ENCODE results near the gene PSMB2.

Gene PSMB2

GRCh38 chr1:35642471-35642955, 1.2 kb upstream of the PSMB2 start:
- DNase-seq (ENCODE audit: low spot score): no peak

- no peak for DNase-seq (ENCODE audit: low spot score)
Measured at GRCh38 chr1:35640380-35641232, 720 bp downstream of the PSMB2 start.

- DNase-seq (ENCODE audit: low spot score): peak; percentile 18
Measured at GRCh38 chr1:35637401-35637809, 3.9 kb downstream of the PSMB2 start.

DNA sequence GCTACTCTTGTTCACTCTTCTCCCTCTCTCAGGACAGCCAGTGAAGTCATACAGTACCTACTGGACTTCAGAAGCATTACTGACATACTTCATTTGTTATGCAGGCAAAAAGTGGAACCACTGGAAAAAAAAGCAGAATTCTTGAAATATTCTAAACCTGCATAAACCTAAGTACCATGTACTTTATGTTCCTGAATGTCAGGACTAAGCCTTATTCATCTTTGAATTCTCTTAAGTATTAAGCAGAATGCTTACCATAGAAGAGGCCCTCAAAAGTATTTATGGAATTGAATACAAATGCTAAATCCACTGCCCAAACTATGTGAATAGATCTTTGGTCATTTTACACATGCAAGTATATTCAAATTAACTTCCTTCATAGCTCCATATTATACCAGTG, 7.8 kb downstream of the PSMB2 start:
- no peak for DNase-seq (ENCODE audit: low spot score)

DNA sequence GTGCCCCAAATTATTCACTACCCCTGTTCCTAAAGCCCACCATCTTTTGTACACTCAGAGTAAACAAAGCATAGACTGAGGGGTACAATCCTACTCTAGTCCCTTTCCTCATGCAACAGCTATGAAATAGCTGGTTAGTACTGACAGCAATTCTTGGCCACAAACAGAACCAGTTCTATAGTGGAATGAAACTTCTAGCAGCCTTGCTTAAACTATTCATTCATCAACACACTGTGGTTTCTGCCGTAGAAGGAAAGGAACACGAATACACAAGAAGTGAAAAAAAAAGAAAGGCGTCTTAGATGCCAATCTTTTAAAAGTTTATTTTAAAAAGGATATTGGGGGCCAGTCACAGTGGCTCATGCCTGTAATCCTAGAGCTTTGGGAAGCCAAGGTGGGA, 9.9 kb downstream of the PSMB2 start:
- DNase-seq (ENCODE audit: low spot score): no peak

- no peak for DNase-seq (ENCODE audit: low spot score)
Measured at GRCh38 chr1:35629051-35629450, 12.3 kb downstream of the PSMB2 start.

DNA sequence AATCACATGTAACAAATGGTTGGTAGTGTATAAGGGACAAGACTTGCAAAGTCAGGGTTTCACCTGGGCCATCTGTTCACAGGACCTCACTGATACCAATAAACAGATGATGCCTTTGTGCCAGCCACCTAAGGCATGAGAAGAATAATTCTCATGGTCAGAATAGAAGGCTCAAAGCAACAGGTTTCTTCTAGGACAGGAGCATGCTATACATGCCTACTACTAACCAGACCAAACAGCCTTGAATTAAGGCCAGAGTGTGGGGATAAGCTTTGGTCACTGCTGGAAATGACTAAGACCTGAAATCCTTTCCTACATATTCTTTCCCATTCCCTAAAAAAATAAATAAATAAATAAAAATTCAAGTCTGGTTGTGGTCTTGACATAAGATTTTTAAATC, 17.5 kb downstream of the PSMB2 start:
- DNase-seq (ENCODE audit: low spot score): no peak

DNA sequence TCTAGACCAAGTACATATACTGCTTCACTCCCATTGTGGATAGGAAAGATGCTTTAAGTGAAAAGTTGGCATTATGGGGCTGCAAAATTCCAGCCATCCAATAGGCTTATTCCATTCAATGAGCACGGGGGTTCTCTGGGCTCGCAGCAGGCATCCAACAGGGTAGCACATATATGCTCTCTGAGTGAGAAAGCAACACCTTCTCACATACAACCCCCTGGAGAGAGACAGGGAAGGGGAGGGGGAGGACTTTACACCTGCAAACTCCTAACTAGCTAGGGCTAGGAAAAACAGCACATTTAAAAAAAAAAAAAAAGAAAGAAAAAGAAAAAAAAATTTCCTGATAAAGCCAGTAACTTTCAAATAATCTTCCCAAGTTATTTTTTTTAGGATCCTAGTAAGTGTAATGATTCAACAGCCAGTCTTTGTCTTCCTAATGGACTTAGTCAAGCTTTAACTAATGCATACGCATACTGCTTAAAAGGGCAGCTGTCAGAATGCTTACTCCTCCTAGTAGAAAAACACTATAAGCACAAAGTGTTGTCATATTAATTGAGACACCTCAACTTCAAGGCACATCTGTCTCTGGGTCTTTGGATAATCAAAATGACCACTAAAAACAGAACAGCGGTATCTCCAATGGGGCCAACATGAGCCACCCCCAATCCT, 18.7 kb downstream of the PSMB2 start:
- no peak for DNase-seq (ENCODE audit: low spot score)

- no peak for DNase-seq (ENCODE audit: low spot score)
Measured at GRCh38 chr1:35619237-35620121, 21.8 kb downstream of the PSMB2 start.

- DNase-seq (ENCODE audit: low spot score): no peak
Measured at GRCh38 chr1:35615440-35615839, 25.9 kb downstream of the PSMB2 start.

- DNase-seq (ENCODE audit: low spot score): no peak
Measured at GRCh38 chr1:35611655-35612054, 29.7 kb downstream of the PSMB2 start.

- DNase-seq (ENCODE audit: low spot score): no peak
Measured at GRCh38 chr1:35605867-35606182, 35.5 kb downstream of the PSMB2 start.

GRCh38 chr1:35605071-35605866, 36.1 kb downstream of the PSMB2 start:
- no peak for DNase-seq (ENCODE audit: low spot score)

GRCh38 chr1:35603941-35604340, 37.4 kb downstream of the PSMB2 start:
- DNase-seq (ENCODE audit: low spot score): no peak

- no peak for DNase-seq (ENCODE audit: low spot score)
Measured at GRCh38 chr1:35603468-35603867, 37.9 kb downstream of the PSMB2 start.

DNA sequence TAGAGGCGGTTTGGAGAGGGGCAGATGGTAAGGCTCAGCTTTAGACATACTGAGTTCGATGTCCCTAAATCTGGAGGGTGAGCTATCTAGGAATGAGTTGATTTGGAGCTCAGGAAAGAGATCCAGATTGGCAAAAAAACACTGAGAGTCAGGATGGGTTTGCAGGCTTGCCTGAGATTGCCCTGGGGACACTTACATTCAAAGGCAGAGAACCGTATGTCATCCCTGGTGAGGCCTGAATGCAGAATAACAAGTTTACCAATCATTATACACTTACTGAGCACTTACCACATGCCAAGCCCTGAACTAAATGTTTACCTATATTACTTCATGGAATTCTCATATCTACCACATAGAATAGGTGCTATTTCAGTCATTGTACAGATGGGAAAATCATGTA, 40.7 kb downstream of the PSMB2 start:
- no peak for DNase-seq (ENCODE audit: low spot score)

DNA sequence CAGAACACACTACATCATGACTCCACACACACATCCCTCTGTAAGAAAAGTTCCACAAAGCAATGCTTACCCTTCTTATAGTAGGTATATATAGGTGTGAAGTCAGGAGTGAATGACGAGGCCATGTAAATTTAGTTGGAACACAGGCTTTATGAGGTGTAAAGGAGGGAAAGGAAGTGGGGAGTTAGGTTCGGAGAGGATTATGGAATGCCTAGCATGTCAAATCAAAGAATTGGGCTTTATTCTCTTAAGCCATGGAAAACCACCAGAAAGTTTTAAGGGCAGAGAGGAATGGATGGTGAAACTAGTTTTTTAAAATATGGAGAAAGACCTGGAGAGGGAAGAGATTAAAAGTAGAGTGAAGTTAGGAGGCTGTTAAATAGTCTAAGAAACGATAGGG, 41.9 kb downstream of the PSMB2 start:
- DNase-seq (ENCODE audit: low spot score): no peak

GRCh38 chr1:35598895-35599294, 42.4 kb downstream of the PSMB2 start:
- DNase-seq (ENCODE audit: low spot score): no peak

DNA sequence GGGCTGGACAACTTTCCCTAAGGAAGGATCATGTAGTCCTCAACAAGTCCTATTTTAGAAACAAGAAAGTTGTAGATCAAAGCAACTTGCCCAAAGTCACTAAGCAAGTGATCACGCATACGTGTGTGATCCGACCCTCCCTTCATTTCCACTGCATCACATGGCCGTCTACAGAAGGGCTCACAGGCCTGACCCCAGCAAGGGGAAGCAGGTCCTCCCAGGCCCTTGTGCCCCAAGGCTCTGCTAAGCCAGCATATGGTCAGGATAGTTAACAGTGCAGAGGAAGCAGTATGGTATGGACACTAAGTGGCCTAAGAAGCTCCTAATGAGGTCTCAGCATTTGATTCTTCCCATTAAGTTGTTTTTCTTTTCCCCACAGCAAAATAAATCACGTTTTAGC, 43.5 kb downstream of the PSMB2 start:
- no peak for DNase-seq (ENCODE audit: low spot score)

- DNase-seq (ENCODE audit: low spot score): no peak
Measured at GRCh38 chr1:35595684-35596083, 45.6 kb downstream of the PSMB2 start.

- no peak for DNase-seq (ENCODE audit: low spot score)
Measured at GRCh38 chr1:35594005-35594760, 47.1 kb downstream of the PSMB2 start.

Data from AG08396 (cell line).